MM.1S (cell line): ENCODE measurements around the gene ZBED1.
"Not testable (repeated sequence)": the region's sequence is repeated elsewhere in the genome, so short reads cannot be mapped to it uniquely, and the experiment has no call there.

Source experiments
- EZH2phosphoT487 ChIP-seq: fragments of 300-600 bp; sonication (generic); IDR thresholded peaks from 2 replicates; pipeline ENCODE4 v1.6.1; 2018; ENCODE audit warnings: antibody characterized with exemption, low read length
- TF ChIP-seq, protein P1 (sequence below): fragments of 300-600 bp; sonication (generic); IDR thresholded peaks from 2 replicates; pipeline ENCODE4 v1.5.1; 2016; ENCODE audit warnings: antibody characterized with exemption, low read length, mixed read lengths

DNA sequence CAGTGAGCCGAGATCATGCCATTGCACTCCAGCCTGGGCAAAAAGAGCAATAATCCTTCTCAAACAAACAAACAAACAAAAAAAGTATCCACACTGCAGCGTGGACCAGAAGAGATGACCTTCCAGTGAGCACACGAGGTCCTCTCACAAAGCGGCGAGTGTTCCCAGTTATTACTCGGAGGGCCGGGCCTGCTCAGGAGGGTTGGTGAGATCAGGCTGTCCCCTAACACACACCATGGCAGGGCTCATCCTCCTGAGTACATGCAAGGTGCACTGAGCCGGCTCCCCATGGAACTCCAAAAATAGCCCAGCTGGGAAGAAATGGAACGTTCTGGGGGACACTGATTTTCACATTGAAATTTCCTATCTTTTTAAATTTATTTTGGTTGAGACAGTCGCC lies 40.7 kb downstream of the ZBED1 start:
- not testable (repeated sequence) for TF ChIP-seq EZH2phosphoT487
- TF ChIP-seq, protein P1, sequence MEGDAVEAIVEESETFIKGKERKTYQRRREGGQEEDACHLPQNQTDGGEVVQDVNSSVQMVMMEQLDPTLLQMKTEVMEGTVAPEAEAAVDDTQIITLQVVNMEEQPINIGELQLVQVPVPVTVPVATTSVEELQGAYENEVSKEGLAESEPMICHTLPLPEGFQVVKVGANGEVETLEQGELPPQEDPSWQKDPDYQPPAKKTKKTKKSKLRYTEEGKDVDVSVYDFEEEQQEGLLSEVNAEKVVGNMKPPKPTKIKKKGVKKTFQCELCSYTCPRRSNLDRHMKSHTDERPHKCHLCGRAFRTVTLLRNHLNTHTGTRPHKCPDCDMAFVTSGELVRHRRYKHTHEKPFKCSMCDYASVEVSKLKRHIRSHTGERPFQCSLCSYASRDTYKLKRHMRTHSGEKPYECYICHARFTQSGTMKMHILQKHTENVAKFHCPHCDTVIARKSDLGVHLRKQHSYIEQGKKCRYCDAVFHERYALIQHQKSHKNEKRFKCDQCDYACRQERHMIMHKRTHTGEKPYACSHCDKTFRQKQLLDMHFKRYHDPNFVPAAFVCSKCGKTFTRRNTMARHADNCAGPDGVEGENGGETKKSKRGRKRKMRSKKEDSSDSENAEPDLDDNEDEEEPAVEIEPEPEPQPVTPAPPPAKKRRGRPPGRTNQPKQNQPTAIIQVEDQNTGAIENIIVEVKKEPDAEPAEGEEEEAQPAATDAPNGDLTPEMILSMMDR = not testable (repeated sequence)
